ENCODE measurements around the gene LRP10. TPM values are rescaled to one million over a fixed set of nuclear protein-coding genes. Genes with fewer than 3 reads are reported as not detected.

Gene LRP10
- total and polyA plus RNA-seq, 2 of the 8 experiments (the other 6 are each of a cell fraction or from before 2014, with no cell fraction given), result 12.4 to 15.6 TPM

DNA sequence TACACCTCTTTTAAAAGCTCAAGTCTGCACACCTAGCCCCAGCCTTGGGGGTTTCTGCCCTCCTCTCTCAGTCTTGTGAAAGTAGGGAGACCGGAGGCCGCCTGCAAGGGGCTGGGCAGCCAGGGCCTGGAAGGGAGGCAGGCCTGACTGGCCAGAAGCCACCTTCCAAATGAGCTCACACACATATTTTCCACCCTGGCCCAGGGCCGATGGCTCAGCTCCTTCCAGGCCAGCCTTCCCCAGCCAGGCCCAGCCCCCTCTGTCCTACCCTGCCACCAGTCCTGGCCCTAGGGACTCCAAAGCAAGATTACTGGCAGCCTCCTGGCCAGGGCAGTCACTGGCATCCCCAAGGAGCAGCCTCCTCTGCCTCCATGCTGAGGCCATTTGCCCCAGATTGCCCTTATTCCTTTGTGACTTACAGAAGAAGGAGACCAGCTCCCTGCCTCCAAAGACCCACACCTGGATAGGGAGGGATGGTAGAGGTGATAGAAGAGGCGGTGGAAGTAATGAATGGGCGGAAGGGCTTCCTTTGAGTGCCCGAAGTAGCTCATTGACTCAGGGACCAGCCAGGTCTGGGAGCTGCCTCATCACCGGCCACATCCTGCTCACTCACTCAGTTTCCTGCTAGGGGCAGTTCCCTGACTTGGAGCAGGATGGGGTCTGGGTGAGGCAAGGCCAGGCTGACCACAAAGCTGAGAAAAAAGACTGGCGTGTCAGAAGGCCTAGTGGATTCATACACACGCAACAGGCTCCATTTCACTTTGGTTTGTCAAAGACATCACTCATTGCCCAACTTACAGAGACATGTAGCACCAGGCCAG, 20.4 kb upstream of the LRP10 start:
- Histone ChIP-seq H2BK15ac (ENCODE audit: low read length) (peak overlapping the region; percentile 66), H4K5ac (ENCODE audit: insufficient read length, low read depth, low read length) (no peak overlapping the region), H2BK20ac (ENCODE audit: low read length) (no peak overlapping the region), H3K9ac (replicated peaks in 1 of 4; ENCODE audit: extremely low read depth in 1 of 4, low read depth in 3 of 4, low read length in 3 of 4) (no peak overlapping the region), H4K91ac (replicated peaks; ENCODE audit: insufficient read length, low read length) (no peak overlapping the region), H3K23ac (ENCODE audit: insufficient read length) (no peak overlapping the region), H2AFZ (ENCODE audit: low read length) (peak overlapping the region; percentile 8; the same call in 1 of the 2 replicates), H4K8ac (ENCODE audit: extremely low read depth, insufficient read depth, low read length) (no peak overlapping the region), H4K20me1 (replicated peaks in 1 of 2; ENCODE audit: control insufficient read depth in 1 of 2, insufficient read depth in 2 of 2, low read length in 2 of 2) (peaks cover 0 to 2% of the 10 kb centered on the region in 2 experiments), H3K79me2 (ENCODE audit: control insufficient read depth in 1 of 2, insufficient read depth in 2 of 2, low read length in 2 of 2) (no peaks in the 10 kb centered on the region), H2AK5ac (ENCODE audit: low read depth, low read length) (no peak overlapping the region; the same call in 1 of the 2 replicates), H3K4me1 (replicated peaks in 1 of 4; ENCODE audit: control insufficient read depth in 3 of 4, insufficient read depth in 4 of 4, low read length in 3 of 4) (peaks cover 4 to 22% (median 11%) of the 10 kb centered on the region in 4 experiments), H3K14ac (ENCODE audit: insufficient read length) (no peak overlapping the region), H3K4me2 (ENCODE audit: insufficient read depth in 1 of 2, low read depth in 2 of 2, low read length in 2 of 2) (no peak overlapping the region), H3K9me3 (ENCODE audit: insufficient read depth in 2 of 2, low read depth in 1 of 2, low read length in 1 of 2) (no peaks in the 10 kb centered on the region), H3K23me2 (ENCODE audit: low read depth, low read length) (peaks cover 2% of the 10 kb centered on the region; the same call in 1 of the 2 replicates), H2BK120ac (replicated peaks; ENCODE audit: low read depth, low read length) (no peak overlapping the region), H3K18ac (ENCODE audit: extremely low read depth, low read length) (no peak overlapping the region), H2BK5ac (ENCODE audit: low read depth, low read length) (0 out of 2 replicates have a peak overlapping the region, but pooled peaks have one; percentile 35), H3K4me3 (ENCODE audit: extremely low read depth in 1 of 4, insufficient read depth in 2 of 4, low read depth in 3 of 4, low read length in 4 of 4) (no peak overlapping the region), H3K27ac (ENCODE audit: low read depth, low read length) (no peak overlapping the region), H3K27me3 (replicated peaks in 1 of 4; ENCODE audit: control insufficient read depth in 3 of 4, extremely low read depth in 1 of 4, insufficient read depth in 3 of 4, low read length in 3 of 4) (no peaks in the 10 kb centered on the region), H2BK12ac (ENCODE audit: low read depth, low read length) (peak overlapping the region; percentile 54; the same call in 1 of the 2 replicates), H3K4ac (replicated peaks; ENCODE audit: insufficient read length, low read depth, low read length) (no peak overlapping the region), H3K56ac (replicated peaks; ENCODE audit: insufficient read length, low read depth, low read length) (no peak overlapping the region), H3K79me1 (ENCODE audit: low read depth, low read length) (no peaks in the 10 kb centered on the region), H3K36me3 (ENCODE audit: control insufficient read depth in 2 of 4, insufficient read depth in 4 of 4, low read length in 3 of 4) (peaks cover 0 to 4% (median 0%) of the 10 kb centered on the region in 4 experiments; a peak in 2 of 8 replicates)
- no peak for FAIRE-seq
- CTCF ChIA-PET (ENCODE audit: partially characterized antibody), result interaction anchor here (0.6 to 56.0 kb wide), 20 partner anchors 8 to 296 kb away, joined by 3 to 1562 read pairs (median 8); partner anchors contain the start of genes LRP10, MMP14, MRPL52 and REM2
- DNase-seq (ENCODE audit: low read depth in 1 of 2, low spot score in 2 of 2), result no peak
- 89% methylated on average over 9 of the region's 9 CpGs; no CpG with 5 or more reads in 1 of the 2 experiments for WGBS, 2 experiments (ENCODE audit: extremely low coverage in 1 of 2, insufficient coverage in 1 of 2, insufficient read length in 1 of 2, insufficient replicate concordance in 2 of 2, low coverage in 1 of 2, low lambda C conversion rate in 2 of 2, missing lambda C conversion rate in 1 of 2)
- POLR2A ChIA-PET (ENCODE audit: partially characterized antibody), result interaction anchor here (0.7 to 13.9 kb wide), 6 partner anchors 17 to 85 kb away, joined by 3 to 203 read pairs (median 5); partner anchors contain the start of genes MMP14, MRPL52, OXA1L and REM2
- TF ChIP-seq EZH2 (IDR thresholded peaks at IDR 0.05; ENCODE audit: low read depth, low read length, severe bottlenecking) (no peak), BRCA1 (IDR thresholded peaks at IDR 0.05; ENCODE audit: low read depth, low read length) (no peak), SIRT6 (IDR thresholded peaks at IDR 0.05; ENCODE audit: low read length) (no peak), SRF (IDR thresholded peaks at IDR 0.05; ENCODE audit: low read depth, low read length) (no peak), SP4 (IDR thresholded peaks at IDR 0.05; ENCODE audit: low read length) (no peak), SP2 (IDR thresholded peaks at IDR 0.05; ENCODE audit: low read length) (no peak), POLR2AphosphoS5 (IDR thresholded peaks at IDR 0.05; ENCODE audit: low read depth, low read length) (no peak)
